ENCODE data around the gene SCAMP4. TPM values are rescaled to one million over a fixed set of nuclear protein-coding genes. Genes with fewer than 3 reads are reported as not detected.

Gene SCAMP4
- total RNA-seq, 1 donor from 2014 or later: 75.8 TPM

- peaks cover 11% of the 10 kb centered on the region for H3K4me1 Mint-ChIP-seq (ENCODE audit: unreplicated experiment)
- no peaks in the 10 kb centered on the region for H3K36me3 Mint-ChIP-seq (ENCODE audit: unreplicated experiment)
- H3K27ac Mint-ChIP-seq (ENCODE audit: unreplicated experiment): no peak overlapping the region
- no peak for TF ChIP-seq CTCF (IDR thresholded peaks at IDR 0.05)
- DNase-seq (ENCODE audit: extremely low spot score, unreplicated experiment): no peak
- no peaks in the 10 kb centered on the region for H3K9me3 Mint-ChIP-seq (ENCODE audit: unreplicated experiment)
- no peaks in the 10 kb centered on the region for H3K27me3 Mint-ChIP-seq (ENCODE audit: unreplicated experiment)
- H3K4me3 Mint-ChIP-seq (ENCODE audit: unreplicated experiment): no peak overlapping the region
Observed at GRCh38 chr19:1949304-1950101, 44.3 kb downstream of the SCAMP4 start.

- no peak for DNase-seq (ENCODE audit: extremely low spot score, unreplicated experiment)
- peaks cover 15% of the 10 kb centered on the region for H3K4me1 Mint-ChIP-seq (ENCODE audit: unreplicated experiment)
- H3K36me3 Mint-ChIP-seq (ENCODE audit: unreplicated experiment): no peaks in the 10 kb centered on the region
- TF ChIP-seq CTCF (IDR thresholded peaks at IDR 0.05): no peak
- no peaks in the 10 kb centered on the region for H3K9me3 Mint-ChIP-seq (ENCODE audit: unreplicated experiment)
- no peak overlapping the region for H3K4me3 Mint-ChIP-seq (ENCODE audit: unreplicated experiment)
- H3K27me3 Mint-ChIP-seq (ENCODE audit: unreplicated experiment): no peaks in the 10 kb centered on the region
- H3K27ac Mint-ChIP-seq (ENCODE audit: unreplicated experiment): no peak overlapping the region
Observed at GRCh38 chr19:1950640-1951039, 45.4 kb downstream of the SCAMP4 start.

- H3K27ac Mint-ChIP-seq (ENCODE audit: unreplicated experiment): no peak overlapping the region
- H3K36me3 Mint-ChIP-seq (ENCODE audit: unreplicated experiment): no peaks in the 10 kb centered on the region
- no peaks in the 10 kb centered on the region for H3K9me3 Mint-ChIP-seq (ENCODE audit: unreplicated experiment)
- no peak overlapping the region for H3K4me3 Mint-ChIP-seq (ENCODE audit: unreplicated experiment)
- TF ChIP-seq CTCF (IDR thresholded peaks at IDR 0.05): no peak
- peaks cover 15% of the 10 kb centered on the region for H3K4me1 Mint-ChIP-seq (ENCODE audit: unreplicated experiment)
- H3K27me3 Mint-ChIP-seq (ENCODE audit: unreplicated experiment): no peaks in the 10 kb centered on the region
- DNase-seq (ENCODE audit: extremely low spot score, unreplicated experiment): no peak
Observed at GRCh38 chr19:1952635-1953034, 47.4 kb downstream of the SCAMP4 start.

GRCh38 chr19:1953037-1953436 is 47.8 kb downstream of the SCAMP4 start:
- Mint-ChIP-seq H3K4me3 (ENCODE audit: unreplicated experiment) (no peak overlapping the region), H3K4me1 (ENCODE audit: unreplicated experiment) (peaks cover 15% of the 10 kb centered on the region), H3K36me3 (ENCODE audit: unreplicated experiment) (no peaks in the 10 kb centered on the region), H3K27me3 (ENCODE audit: unreplicated experiment) (no peaks in the 10 kb centered on the region), H3K27ac (ENCODE audit: unreplicated experiment) (no peak overlapping the region), H3K9me3 (ENCODE audit: unreplicated experiment) (no peaks in the 10 kb centered on the region)
- no peak for DNase-seq (ENCODE audit: extremely low spot score, unreplicated experiment)
- TF ChIP-seq CTCF (IDR thresholded peaks at IDR 0.05): no peak

- no peak for DNase-seq (ENCODE audit: extremely low spot score, unreplicated experiment)
- Mint-ChIP-seq H3K27me3 (ENCODE audit: unreplicated experiment) (no peaks in the 10 kb centered on the region), H3K4me1 (ENCODE audit: unreplicated experiment) (peaks cover 14% of the 10 kb centered on the region), H3K36me3 (ENCODE audit: unreplicated experiment) (no peaks in the 10 kb centered on the region), H3K9me3 (ENCODE audit: unreplicated experiment) (no peaks in the 10 kb centered on the region), H3K27ac (ENCODE audit: unreplicated experiment) (no peak overlapping the region), H3K4me3 (ENCODE audit: unreplicated experiment) (no peak overlapping the region)
- TF ChIP-seq CTCF (IDR thresholded peaks at IDR 0.05): no peak
Observed at GRCh38 chr19:1953441-1954094, 48.4 kb downstream of the SCAMP4 start.

All from osteocyte (in vitro differentiated cells).